OCI-LY3 (cell line): ENCODE measurements around the gene USP7.

Experiments
- EZH2phosphoT487 ChIP-seq: fragments of 200-600 bp; shearing (Covaris generic); IDR thresholded peaks from 2 replicates; pipeline ENCODE4 v1.6.1; 2018; ENCODE audit warnings: antibody characterized with exemption, mixed run types, low read depth
- TF ChIP-seq, protein P1 (sequence below): fragments of 200-600, 300-600 bp; sonication (generic); IDR thresholded peaks from 2 replicates; pipeline ENCODE4 v1.5.1; 2014; ENCODE audit warnings: antibody characterized with exemption, low read length, low read depth

DNA sequence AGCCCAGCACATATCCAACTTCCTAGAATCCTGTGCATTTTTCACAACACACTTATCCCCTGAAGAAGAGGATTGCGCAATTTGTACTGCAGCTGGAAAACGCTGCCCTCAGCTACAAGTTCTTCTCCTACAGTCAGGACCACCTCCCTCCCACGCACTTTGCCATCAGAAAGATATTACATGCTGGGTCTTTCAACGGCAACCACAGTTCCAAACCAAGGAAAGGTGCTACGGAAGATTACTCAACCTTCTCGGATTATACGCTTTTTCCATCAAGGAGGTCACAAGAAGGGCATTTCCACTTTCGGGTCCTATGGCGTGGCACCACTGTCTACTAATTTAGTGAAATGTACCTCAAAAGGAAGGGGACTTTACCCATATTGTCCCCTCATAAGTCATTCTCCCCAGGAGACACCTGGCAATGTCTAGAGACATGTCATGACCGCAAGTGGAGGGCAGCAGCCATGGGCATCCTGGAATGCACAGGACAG lies 35.2 kb downstream of the USP7 start:
- TF ChIP-seq, protein P1, sequence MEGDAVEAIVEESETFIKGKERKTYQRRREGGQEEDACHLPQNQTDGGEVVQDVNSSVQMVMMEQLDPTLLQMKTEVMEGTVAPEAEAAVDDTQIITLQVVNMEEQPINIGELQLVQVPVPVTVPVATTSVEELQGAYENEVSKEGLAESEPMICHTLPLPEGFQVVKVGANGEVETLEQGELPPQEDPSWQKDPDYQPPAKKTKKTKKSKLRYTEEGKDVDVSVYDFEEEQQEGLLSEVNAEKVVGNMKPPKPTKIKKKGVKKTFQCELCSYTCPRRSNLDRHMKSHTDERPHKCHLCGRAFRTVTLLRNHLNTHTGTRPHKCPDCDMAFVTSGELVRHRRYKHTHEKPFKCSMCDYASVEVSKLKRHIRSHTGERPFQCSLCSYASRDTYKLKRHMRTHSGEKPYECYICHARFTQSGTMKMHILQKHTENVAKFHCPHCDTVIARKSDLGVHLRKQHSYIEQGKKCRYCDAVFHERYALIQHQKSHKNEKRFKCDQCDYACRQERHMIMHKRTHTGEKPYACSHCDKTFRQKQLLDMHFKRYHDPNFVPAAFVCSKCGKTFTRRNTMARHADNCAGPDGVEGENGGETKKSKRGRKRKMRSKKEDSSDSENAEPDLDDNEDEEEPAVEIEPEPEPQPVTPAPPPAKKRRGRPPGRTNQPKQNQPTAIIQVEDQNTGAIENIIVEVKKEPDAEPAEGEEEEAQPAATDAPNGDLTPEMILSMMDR = no peak
- TF ChIP-seq EZH2phosphoT487 = 0 out of 2 replicates have a peak, but pooled peaks have one; percentile 23
